NCI-H128 (cell line): ENCODE results near the gene CACNA1E.
A peak's percentile ranks its signal among the peaks of the same experiment; 100 is the strongest.

ENCODE experiments used
- DNase-seq: peaks from one replicate; lab custom pipeline; 2025; ENCODE audit not compliant: unreplicated experiment; lab: John Stamatoyannopoulos, UW

The CACNA1E gene

DNA sequence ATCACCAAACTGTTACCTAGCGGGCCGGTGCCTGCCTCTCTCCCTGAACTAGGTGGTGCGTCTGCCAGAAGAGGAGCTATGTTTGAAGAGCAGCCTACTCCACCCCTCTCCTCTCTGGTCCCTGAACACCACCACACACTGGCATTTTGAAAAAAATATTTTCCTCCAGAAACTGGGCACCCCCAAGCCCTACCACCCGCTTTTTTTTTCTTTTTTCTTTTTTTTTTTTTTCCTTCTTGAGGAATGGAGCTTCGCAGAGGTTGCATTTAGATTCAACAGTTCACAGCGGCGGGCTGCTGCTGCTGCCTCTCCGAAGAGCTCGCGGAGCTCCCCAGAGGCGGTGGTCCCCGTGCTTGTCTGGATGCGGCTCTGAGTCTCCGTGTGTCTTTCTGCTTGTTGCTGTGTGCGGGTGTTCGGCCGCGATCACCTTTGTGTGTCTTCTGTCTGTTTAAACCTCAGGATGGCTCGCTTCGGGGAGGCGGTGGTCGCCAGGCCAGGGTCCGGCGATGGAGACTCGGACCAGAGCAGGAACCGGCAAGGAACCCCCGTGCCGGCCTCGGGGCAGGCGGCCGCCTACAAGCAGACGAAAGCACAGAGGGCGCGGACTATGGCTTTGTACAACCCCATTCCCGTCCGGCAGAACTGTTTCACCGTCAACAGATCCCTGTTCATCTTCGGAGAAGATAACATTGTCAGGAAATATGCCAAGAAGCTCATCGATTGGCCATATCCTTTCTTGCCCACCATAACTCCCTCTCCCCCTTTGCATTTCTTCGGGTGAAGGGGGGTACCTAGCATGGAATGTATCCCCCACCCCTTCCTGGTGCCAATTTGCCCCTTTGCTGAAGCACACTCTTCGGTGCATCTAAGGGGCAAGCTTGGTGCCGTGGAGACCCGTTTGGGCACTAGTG is at the start of gene CACNA1E:
Gene CACNA1E, plus strand, starts transcription at position 233 of the 911 bp plus-strand sequence. Its CDS starts 228 bp downstream, at position 461.
- no peak for DNase-seq

GRCh38 chr1:181433931-181434330 is 49.4 kb upstream of the CACNA1E start:
- no peak for DNase-seq

GRCh38 chr1:181438013-181438412 is 45.3 kb upstream of the CACNA1E start:
- no peak for DNase-seq

- no peak for DNase-seq
Measured at GRCh38 chr1:181440510-181440909, 42.8 kb upstream of the CACNA1E start.

- DNase-seq: no peak
Measured at GRCh38 chr1:181442181-181442525, 41.2 kb upstream of the CACNA1E start.

- DNase-seq: no peak
Measured at GRCh38 chr1:181443231-181443853, 40.0 kb upstream of the CACNA1E start.

DNA sequence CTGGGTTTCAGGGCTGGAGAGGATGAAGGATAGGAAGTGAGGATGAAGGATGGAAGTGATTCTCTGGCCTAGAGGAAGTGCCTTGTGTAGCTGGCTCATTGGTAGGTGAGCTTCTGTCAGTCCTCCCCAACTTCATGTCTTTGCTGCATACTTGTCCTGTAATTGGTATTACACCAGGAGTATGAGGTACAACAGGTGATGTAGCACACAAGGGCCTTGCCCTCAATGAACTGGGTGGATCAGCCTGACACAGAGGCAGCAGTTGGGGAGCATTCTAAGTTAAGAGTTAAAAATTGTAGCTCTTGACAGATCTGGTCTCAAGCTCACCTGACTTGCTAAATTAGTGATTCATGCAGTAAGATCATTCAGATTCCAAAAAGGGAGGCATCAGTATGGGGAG is 37.9 kb upstream of the CACNA1E start:
- DNase-seq: no peak

DNA sequence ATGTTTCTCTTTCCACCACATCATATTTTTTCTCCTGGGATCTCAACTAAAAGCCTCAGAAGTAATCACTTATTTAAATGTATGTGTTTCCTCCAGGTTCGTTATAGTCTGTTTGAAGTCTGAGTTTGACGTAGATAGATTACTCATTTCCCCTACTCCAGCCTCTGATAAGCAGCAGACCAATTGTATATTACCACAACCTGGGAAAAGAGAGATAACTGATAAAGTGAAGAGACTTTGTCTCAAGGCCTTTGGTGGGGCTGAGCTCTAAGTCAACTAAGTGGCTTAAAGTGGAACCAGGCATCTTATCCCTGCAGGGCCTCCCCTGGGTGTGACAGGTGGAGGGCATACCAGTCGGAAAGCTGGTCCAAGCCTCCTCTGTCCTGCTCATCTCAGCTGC is 34.9 kb upstream of the CACNA1E start:
- no peak for DNase-seq

- no peak for DNase-seq
Measured at GRCh38 chr1:181451661-181452230, 31.6 kb upstream of the CACNA1E start.

DNA sequence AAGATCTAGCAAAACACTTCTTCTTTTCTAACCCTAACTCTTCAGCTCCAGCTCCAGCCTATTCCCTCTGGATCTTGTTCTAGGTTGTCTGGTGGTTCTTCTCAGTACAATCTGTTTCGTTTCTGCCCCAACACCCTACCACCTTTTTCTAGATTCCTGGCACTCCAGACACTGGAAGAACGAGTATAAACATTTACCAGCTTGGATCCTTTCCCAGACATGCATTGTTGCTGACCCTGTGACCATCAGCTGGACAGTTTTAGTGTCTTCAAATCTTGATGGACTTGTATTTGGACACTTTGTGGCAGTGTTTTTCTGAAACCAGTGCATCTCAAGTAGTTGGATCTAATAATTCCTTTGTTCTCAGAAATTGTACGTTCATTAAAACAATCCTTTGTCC is 30.6 kb upstream of the CACNA1E start:
- DNase-seq: no peak

DNA sequence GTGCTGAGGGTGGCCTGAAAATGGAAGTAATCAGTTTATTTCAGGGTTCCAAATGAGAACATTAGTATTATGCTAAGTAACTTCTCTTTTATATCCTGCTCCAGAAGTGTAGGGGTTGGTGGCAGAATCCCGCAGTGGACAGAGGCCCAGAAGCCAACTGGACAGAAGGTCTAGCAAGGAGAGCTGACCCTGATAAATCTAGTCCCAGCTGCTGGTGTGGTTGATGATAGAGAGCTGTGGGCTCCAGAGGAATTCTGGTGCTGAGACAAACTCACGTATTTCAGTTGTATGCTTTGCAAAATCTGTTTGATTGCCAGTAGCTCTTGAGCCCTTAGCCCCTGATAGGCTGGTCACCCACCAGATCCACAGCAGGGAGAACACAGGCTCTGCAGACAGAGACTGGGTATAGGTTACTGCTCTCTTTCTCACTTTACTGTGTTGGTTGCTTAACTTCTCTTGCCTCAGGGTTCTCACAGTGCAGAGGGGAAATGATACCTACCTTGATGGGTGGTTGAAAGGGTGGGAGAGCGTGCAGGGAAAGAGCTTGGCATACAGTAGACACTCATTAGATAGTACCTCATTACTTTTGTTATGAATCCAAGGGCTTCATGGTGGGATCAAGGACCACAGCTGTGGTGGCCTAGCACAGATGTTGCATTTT is 29.6 kb upstream of the CACNA1E start:
- no peak for DNase-seq

GRCh38 chr1:181456551-181456950 is 26.8 kb upstream of the CACNA1E start:
- DNase-seq: no peak

DNA sequence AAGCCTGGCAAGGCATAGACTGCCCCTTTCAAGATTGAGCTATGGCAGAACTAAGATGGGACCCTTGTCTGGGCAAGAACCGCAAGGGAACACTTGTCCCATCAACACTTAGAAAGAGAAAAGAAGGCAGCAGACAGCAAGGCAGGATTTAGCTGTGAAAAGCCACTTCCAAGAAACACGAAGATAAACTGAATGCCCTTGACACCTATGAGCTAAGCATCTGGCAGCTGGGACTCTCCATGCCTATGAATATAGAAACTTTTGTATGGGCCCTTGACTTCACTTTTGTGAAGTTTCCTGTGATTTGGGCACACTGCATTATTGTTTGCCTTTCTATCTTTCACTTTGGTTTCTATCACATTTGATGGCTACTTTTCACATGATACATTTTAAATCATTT is 24.9 kb upstream of the CACNA1E start:
- no peak for DNase-seq

- DNase-seq: no peak
Measured at GRCh38 chr1:181459067-181459466, 24.2 kb upstream of the CACNA1E start.

DNA sequence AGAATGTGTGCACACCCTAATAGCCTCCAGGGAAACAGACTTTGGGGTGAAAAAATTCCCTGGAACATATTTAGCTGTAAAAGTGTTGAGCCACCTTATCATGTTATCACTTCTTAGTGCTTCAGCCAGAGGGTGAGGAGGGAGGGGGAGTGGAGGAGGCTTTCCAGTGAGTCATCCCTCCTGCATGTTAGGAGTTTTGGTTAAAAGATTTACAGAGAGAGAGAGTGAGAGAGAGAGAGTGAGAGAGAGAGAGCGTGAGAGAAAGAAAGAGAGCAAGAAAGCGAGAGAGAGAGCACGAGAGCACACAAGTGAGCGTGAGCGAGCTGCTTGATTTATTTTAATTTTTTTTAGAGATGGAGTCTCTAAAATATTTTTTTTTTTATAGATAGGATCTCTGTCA is 13.5 kb upstream of the CACNA1E start:
- DNase-seq: no peak

- no peak for DNase-seq
Measured at GRCh38 chr1:181475580-181475979, 7.7 kb upstream of the CACNA1E start.

DNA sequence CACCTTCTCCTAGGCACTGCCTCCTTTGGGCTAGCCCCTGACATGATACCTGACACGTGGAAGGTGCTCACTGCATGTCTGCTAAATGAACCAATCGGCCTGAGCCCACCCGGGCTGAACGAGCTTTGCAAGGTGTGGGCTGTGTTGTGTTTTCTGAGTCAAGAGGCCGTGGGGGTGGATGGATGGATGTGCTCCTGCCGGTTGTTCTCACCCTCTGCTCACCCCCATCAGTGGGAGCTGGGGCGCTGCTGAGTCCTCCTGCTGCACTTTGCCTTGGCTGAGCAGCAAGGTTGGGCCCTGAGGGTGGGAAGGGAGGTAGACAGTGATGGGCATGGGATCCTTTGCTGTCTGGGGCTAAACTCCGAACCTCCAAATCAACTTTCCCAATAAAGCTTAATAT is 6.7 kb upstream of the CACNA1E start:
- DNase-seq: no peak

- DNase-seq: no peak
Measured at GRCh38 chr1:181478306-181478705, 5.0 kb upstream of the CACNA1E start.

- peak; percentile 69 for DNase-seq
Measured at GRCh38 chr1:181479137-181479745, 4.1 kb upstream of the CACNA1E start.

GRCh38 chr1:181482001-181482430 is 1.3 kb upstream of the CACNA1E start:
- no peak for DNase-seq
